Activated CD4-positive, CD25-positive, alpha-beta regulatory T cell treated with anti-CD3 and anti-CD28 coated beads, Interleukin-2, amount 50 U/mL, for 24 hours (primary cell): ENCODE results near the gene LGSN.
"Not testable (repeated sequence)": the region's sequence is repeated elsewhere in the genome, so short reads cannot be mapped to it uniquely, and the experiment has no call there.

Source experiments
- ATAC-seq, 2 donors: fragments of 150-1000 bp; cut with Tn5 transposase; one replicate each; pipeline ENCODE4 v1.10.0; 2021; ENCODE audit warnings: mild to moderate bottlenecking in 1 of 2, moderate library complexity in 1 of 2

LGSN gene

GRCh38 chr6:63319939-63320338 is at the start of gene LGSN:
Gene LGSN, minus strand, starts transcription at chr6:63319983. Its CDS starts 40 bp downstream, at chr6:63319943.
- ATAC-seq = no peak

GRCh38 chr6:63368347-63368746 is 48.6 kb upstream of the LGSN start:
- ATAC-seq = no peak

GRCh38 chr6:63362500-63363120 is 42.8 kb upstream of the LGSN start:
- not testable (repeated sequence) for ATAC-seq

- not testable (repeated sequence) for ATAC-seq
These were observed 37.6 kb upstream of the LGSN start for GRCh38 chr6:63357384-63357783.

GRCh38 chr6:63355632-63356031 is 35.8 kb upstream of the LGSN start:
- ATAC-seq = no peak

- no peak for ATAC-seq
These were observed 33.5 kb upstream of the LGSN start for GRCh38 chr6:63353286-63353630.

GRCh38 chr6:63352544-63353285 is 32.9 kb upstream of the LGSN start:
- ATAC-seq = peak in 1 of 2 donors; percentile 36

- ATAC-seq = no peak
These were observed 32.3 kb upstream of the LGSN start for GRCh38 chr6:63352069-63352543.

- no peak for ATAC-seq
These were observed 29.6 kb upstream of the LGSN start for GRCh38 chr6:63349401-63349800.

- no peak for ATAC-seq
These were observed 29.1 kb upstream of the LGSN start for GRCh38 chr6:63348836-63349235.

- no peak for ATAC-seq
These were observed 27.8 kb upstream of the LGSN start for GRCh38 chr6:63347599-63347998.

- no peak for ATAC-seq
These were observed 26.5 kb upstream of the LGSN start for GRCh38 chr6:63346217-63346835.

GRCh38 chr6:63340351-63340750 is 20.6 kb upstream of the LGSN start:
- ATAC-seq = no peak

GRCh38 chr6:63334652-63335051 is 14.9 kb upstream of the LGSN start:
- ATAC-seq = not testable (repeated sequence)

- no peak for ATAC-seq
These were observed 13.7 kb upstream of the LGSN start for GRCh38 chr6:63333440-63333839.

GRCh38 chr6:63326630-63327029 is 6.8 kb upstream of the LGSN start:
- not testable (repeated sequence) for ATAC-seq

- no peak for ATAC-seq
These were observed 3.2 kb upstream of the LGSN start for GRCh38 chr6:63322981-63323380.

- ATAC-seq = no peak
These were observed 2.0 kb upstream of the LGSN start for GRCh38 chr6:63321821-63322220.

- no peak for ATAC-seq
These were observed 2.1 kb downstream of the LGSN start for GRCh38 chr6:63317641-63318040.

GRCh38 chr6:63316113-63316512 is 3.7 kb downstream of the LGSN start:
- ATAC-seq = no peak

- ATAC-seq = no peak
These were observed 6.7 kb downstream of the LGSN start for GRCh38 chr6:63313111-63313510.

- ATAC-seq = no peak
These were observed 12.1 kb downstream of the LGSN start for GRCh38 chr6:63307581-63308246.

GRCh38 chr6:63306420-63306819 is 13.4 kb downstream of the LGSN start:
- ATAC-seq = no peak
